PFSK-1 (cell line): ENCODE data around the gene CXCL16.

Source experiments
- FOXP2 ChIP-seq: optimal IDR thresholded peaks from 2 replicates; pipeline ENCODE3; 2011; ENCODE audit warnings: borderline replicate concordance, control low read depth, inconsistent platforms; ENCODE audit not compliant: insufficient read depth; ENCODE audit errors: extremely low read length, extremely low read depth
- POLR2AphosphoS5 ChIP-seq: IDR thresholded peaks from 2 replicates; pipeline ENCODE4 v1.6.1; 2012; ENCODE audit warnings: low read depth, mild to moderate bottlenecking, control low read depth, low read length, moderate library complexity
- REST ChIP-seq, 2 experiments: IDR thresholded peaks; 2 replicates each; pipeline versions ENCODE4 v1.6.1 to v1.8.0; 2011 to 2012; ENCODE audit warnings: low read depth in 2 of 2, low read length in 2 of 2, control low read depth in 1 of 2, inconsistent platforms in 1 of 2, mild to moderate bottlenecking in 1 of 2, moderate library complexity in 1 of 2; ENCODE audit not compliant: insufficient read depth in 1 of 2
- SIN3A ChIP-seq: IDR thresholded peaks from 2 replicates; pipeline ENCODE4 v1.6.1; 2012; ENCODE audit warnings: mild to moderate bottlenecking, low read length, moderate library complexity, borderline replicate concordance; ENCODE audit not compliant: insufficient read depth
- TAF1 ChIP-seq: IDR thresholded peaks from 2 replicates; pipeline ENCODE4 v1.6.1; 2012; ENCODE audit warnings: low read length, control low read depth, borderline replicate concordance; ENCODE audit not compliant: insufficient read depth

CXCL16 gene

GRCh38 chr17:4744999-4745969 lies 5.6 kb upstream of the CXCL16 start:
- TF ChIP-seq REST (IDR thresholded peaks at IDR 0.05; ENCODE audit: insufficient read depth in 1 of 2, low read depth in 2 of 2, low read length in 2 of 2) (no peak), TAF1 (no peak)

- TF ChIP-seq SIN3A (no peak), REST (IDR thresholded peaks at IDR 0.05; ENCODE audit: insufficient read depth in 1 of 2, low read depth in 2 of 2, low read length in 2 of 2) (no peak), TAF1 (no peak), POLR2AphosphoS5 (no peak), FOXP2 (no peak)
Observed at GRCh38 chr17:4743898-4744297, 4.2 kb upstream of the CXCL16 start.

- no peak for TF ChIP-seq TAF1
- TF ChIP-seq REST (IDR thresholded peaks at IDR 0.05; ENCODE audit: insufficient read depth in 1 of 2, low read depth in 2 of 2, low read length in 2 of 2) = no peak
- no peak for TF ChIP-seq SIN3A
- TF ChIP-seq POLR2AphosphoS5 = no peak
- TF ChIP-seq FOXP2 = no peak
Observed at GRCh38 chr17:4743216-4743615, 3.5 kb upstream of the CXCL16 start.

- TF ChIP-seq SIN3A (no peak), REST (IDR thresholded peaks at IDR 0.05; ENCODE audit: insufficient read depth in 1 of 2, low read depth in 2 of 2, low read length in 2 of 2) (no peak), FOXP2 (no peak), POLR2AphosphoS5 (no peak), TAF1 (no peak)
Observed at GRCh38 chr17:4742629-4743028, 2.9 kb upstream of the CXCL16 start.
